Measurements from ENCODE around the gene MFNG. TPM values are rescaled to one million over a fixed set of nuclear protein-coding genes. Genes with fewer than 3 reads are reported as not detected.

MFNG gene
- total RNA-seq, 1 donor from 2014 or later: 3.2 TPM

- Mint-ChIP-seq H3K9me3 (ENCODE audit: low read depth) (no peaks in the 10 kb centered on the region), H3K4me3 (ENCODE audit: low read depth) (no peak overlapping the region), H3K27ac (no peak overlapping the region), H3K4me1 (ENCODE audit: low read depth) (no peaks in the 10 kb centered on the region), H3K27me3 (peaks cover 18% of the 10 kb centered on the region), H3K36me3 (ENCODE audit: insufficient read depth) (no peaks in the 10 kb centered on the region)
- no peak for TF ChIP-seq CTCF (IDR thresholded peaks at IDR 0.05; ENCODE audit: unreplicated experiment)
- no peak for DNase-seq (ENCODE audit: low spot score, unreplicated experiment)
These were observed 18.7 kb downstream of the MFNG start for GRCh38 chr22:37467391-37467955.

GRCh38 chr22:37464181-37464580 is 22.0 kb downstream of the MFNG start:
- Mint-ChIP-seq H3K27ac (no peak overlapping the region), H3K36me3 (ENCODE audit: insufficient read depth) (no peaks in the 10 kb centered on the region), H3K27me3 (peaks cover 23% of the 10 kb centered on the region), H3K9me3 (ENCODE audit: low read depth) (no peaks in the 10 kb centered on the region), H3K4me1 (ENCODE audit: low read depth) (no peaks in the 10 kb centered on the region), H3K4me3 (ENCODE audit: low read depth) (no peak overlapping the region)
- TF ChIP-seq CTCF (IDR thresholded peaks at IDR 0.05; ENCODE audit: unreplicated experiment): no peak
- no peak for DNase-seq (ENCODE audit: low spot score, unreplicated experiment)

GRCh38 chr22:37462983-37463382 is 23.2 kb downstream of the MFNG start:
- no peaks in the 10 kb centered on the region for H3K36me3 Mint-ChIP-seq (ENCODE audit: insufficient read depth)
- no peaks in the 10 kb centered on the region for H3K4me1 Mint-ChIP-seq (ENCODE audit: low read depth)
- no peak overlapping the region for H3K27ac Mint-ChIP-seq
- no peaks in the 10 kb centered on the region for H3K9me3 Mint-ChIP-seq (ENCODE audit: low read depth)
- peaks cover 27% of the 10 kb centered on the region for H3K27me3 Mint-ChIP-seq
- H3K4me3 Mint-ChIP-seq (ENCODE audit: low read depth): no peak overlapping the region
- peak; percentile 47 for DNase-seq (ENCODE audit: low spot score, unreplicated experiment)
- TF ChIP-seq CTCF (IDR thresholded peaks at IDR 0.05; ENCODE audit: unreplicated experiment): no peak

GRCh38 chr22:37462436-37462835 is 23.7 kb downstream of the MFNG start:
- TF ChIP-seq CTCF (IDR thresholded peaks at IDR 0.05; ENCODE audit: unreplicated experiment): no peak
- Mint-ChIP-seq H3K4me1 (ENCODE audit: low read depth) (no peaks in the 10 kb centered on the region), H3K36me3 (ENCODE audit: insufficient read depth) (no peaks in the 10 kb centered on the region), H3K9me3 (ENCODE audit: low read depth) (no peaks in the 10 kb centered on the region), H3K4me3 (ENCODE audit: low read depth) (no peak overlapping the region), H3K27ac (no peak overlapping the region), H3K27me3 (peaks cover 31% of the 10 kb centered on the region)
- no peak for DNase-seq (ENCODE audit: low spot score, unreplicated experiment)

- peaks cover 32% of the 10 kb centered on the region for H3K27me3 Mint-ChIP-seq
These were observed 24.2 kb downstream of the MFNG start for GRCh38 chr22:37461961-37462360.

More at GRCh38 chr22:37461961-37462360, 24.2 kb downstream of the MFNG start:
- no peak for TF ChIP-seq CTCF (IDR thresholded peaks at IDR 0.05; ENCODE audit: unreplicated experiment)
- no peaks in the 10 kb centered on the region for H3K9me3 Mint-ChIP-seq (ENCODE audit: low read depth)
- no peak for DNase-seq (ENCODE audit: low spot score, unreplicated experiment)
- no peaks in the 10 kb centered on the region for H3K4me1 Mint-ChIP-seq (ENCODE audit: low read depth)
- no peak overlapping the region for H3K4me3 Mint-ChIP-seq (ENCODE audit: low read depth)
- no peak overlapping the region for H3K27ac Mint-ChIP-seq
- no peaks in the 10 kb centered on the region for H3K36me3 Mint-ChIP-seq (ENCODE audit: insufficient read depth)
